Panc1 (cell line): ENCODE measurements around the gene OR52E4. TPM values are rescaled to one million over a fixed set of nuclear protein-coding genes. Genes with fewer than 3 reads are reported as not detected.
A peak's percentile ranks its signal among the peaks of the same experiment; 100 is the strongest.

Experiments
- ATAC-seq: fragments of 200-7000 bp; cut with Tn5 transposase; 2 replicates; pipeline ENCODE4 v1.9.1; 2020; ENCODE audit warnings: mild to moderate bottlenecking, moderate library complexity
- BruUV-seq: library from RNA; stranded (reverse); fragments of 400-500 nt; replicated peaks from 2 replicates; lab custom pipeline; 2021; lab: Mats Ljungman, UMichigan
- CTCF ChIA-PET: fragments of 300-600 bp; sonication (Branson Sonifier 250); formaldehyde crosslinking; loops from one replicate; lab custom pipeline; 2022; ENCODE audit warnings: antibody characterized with exemption; lab: Charles Lee
- POLR2A ChIA-PET: fragments of 300-600 bp; sonication (Branson Sonifier 250); formaldehyde crosslinking; loops from one replicate; lab custom pipeline; 2022; ENCODE audit warnings: antibody characterized with exemption; lab: Charles Lee
- DNase-seq: peaks from one replicate; pipeline ENCODE4 v3.0.0-alpha.2; 2010; ENCODE audit warnings: low read depth, low spot score
- H3K27ac ChIP-seq: 2 replicates; pipeline ENCODE4 v1.5.1; 2011; ENCODE audit warnings: mild to moderate bottlenecking, low read length, inconsistent platforms
- H3K27me3 ChIP-seq: fragments of 200-500 bp; sonication (Bioruptor generic); 2 replicates; pipeline ENCODE4 v1.6.0; 2014; ENCODE audit warnings: low read length, inconsistent platforms; ENCODE audit not compliant: control insufficient read depth, insufficient read depth
- H3K36me3 ChIP-seq: fragments of 200-500 bp; sonication (Bioruptor generic); 2 replicates; pipeline ENCODE4 v1.5.1; 2014; ENCODE audit warnings: inconsistent platforms, mild to moderate bottlenecking, low read length, moderate library complexity; ENCODE audit not compliant: control insufficient read depth, insufficient read depth
- H3K4me1 ChIP-seq: 2 replicates; pipeline ENCODE4 v1.5.1; 2011; ENCODE audit warnings: inconsistent platforms, mild to moderate bottlenecking, low read length, moderate library complexity; ENCODE audit not compliant: control insufficient read depth, insufficient read depth
- H3K4me3 ChIP-seq, 2 experiments: 2 replicates each; pipeline ENCODE4 v1.5.1; 2011 to 2012; ENCODE audit warnings: low read depth in 2 of 2, low read length in 2 of 2, mild to moderate bottlenecking in 2 of 2, inconsistent platforms in 1 of 2, moderate library complexity in 1 of 2
- H3K9me3 ChIP-seq: fragments of 200-500 bp; sonication (Bioruptor generic); 2 replicates; pipeline ENCODE4 v1.5.1; 2014; ENCODE audit warnings: low read depth, mild to moderate bottlenecking, inconsistent platforms, low read length, moderate library complexity; ENCODE audit not compliant: control insufficient read depth, insufficient read depth
- POLR2AphosphoS5 ChIP-seq: IDR thresholded peaks from 2 replicates; pipeline ENCODE4 v1.6.1; 2012; ENCODE audit warnings: mild to moderate bottlenecking, low read depth, low read length, moderate library complexity
- SIN3A ChIP-seq: IDR thresholded peaks from 2 replicates; pipeline ENCODE4 v1.6.1; 2012; ENCODE audit warnings: low read depth, mild to moderate bottlenecking, low read length, moderate library complexity, borderline replicate concordance; ENCODE audit not compliant: insufficient read depth
- TCF7L2 ChIP-seq: IDR thresholded peaks from 2 replicates; pipeline ENCODE4 v1.6.1; 2011; ENCODE audit warnings: mild to moderate bottlenecking, low read depth, low read length, inconsistent platforms
- in situ Hi-C: cut with HindIII; loops from 2 replicates; pipeline ENCODE4 v1.10.0; 2016; ENCODE audit warnings: low sequenced_read_pairs, low pct_unique_long_range_greater_than_20kb
- intact Hi-C: fragments of 100-400 bp; cut with micrococcal nuclease; formaldehyde crosslinking; loops from one replicate; pipeline ENCODE4 v1.10.0; 2022; ENCODE audit not compliant: unreplicated experiment
- total RNA-seq: library from RNA; stranded (reverse); gene quantifications from one replicate; pipeline ENCODE4 v1.2.1, GENCODE V29; 2021; ENCODE audit not compliant: unreplicated experiment
- TF ChIP-seq, protein P1 (sequence below): fragments of 450-650 bp; IDR thresholded peaks from 2 replicates; pipeline ENCODE4 v1.5.1; 2017; ENCODE audit warnings: mild to moderate bottlenecking
- TF ChIP-seq, protein P2 (sequence below), 2 experiments: IDR thresholded peaks; 2 replicates each; pipeline ENCODE4 v1.6.1; 2011 to 2012; ENCODE audit warnings: low read depth in 2 of 2, control low read depth in 1 of 2, low read length in 1 of 2, mild to moderate bottlenecking in 1 of 2, moderate library complexity in 1 of 2; ENCODE audit not compliant: insufficient read depth in 1 of 2

The OR52E4 gene
- total RNA-seq, 1 experiment from 2014 or later: not detected

DNA sequence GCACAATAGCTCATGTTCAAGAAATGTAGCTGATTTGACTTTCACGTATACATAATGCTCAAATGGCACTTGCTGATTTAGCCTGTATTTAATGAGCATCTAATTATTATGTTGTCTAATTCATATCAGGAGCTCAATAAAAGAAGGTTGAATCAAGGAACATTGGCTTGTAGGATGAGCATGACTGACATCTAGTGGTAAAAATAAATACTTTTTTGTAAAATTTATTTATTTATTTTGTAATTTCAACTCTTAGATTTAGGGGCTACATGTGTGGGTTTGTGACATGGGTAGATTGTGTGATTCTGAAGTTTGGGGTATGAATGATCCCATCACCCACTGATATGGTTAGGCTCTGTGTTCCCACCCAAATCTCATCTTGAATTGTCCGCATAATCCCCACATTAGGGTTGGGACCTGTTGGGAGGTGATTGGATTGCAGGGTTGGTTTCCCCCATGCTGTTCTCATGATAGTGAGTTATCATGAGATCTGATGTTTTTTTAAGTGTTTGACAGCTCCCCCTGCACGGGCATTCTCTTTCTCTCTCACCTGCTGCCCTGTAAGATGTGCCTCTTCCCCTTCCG, 10.9 kb downstream of the OR52E4 start:
- intact Hi-C loops (loop anchor here (5.0 kb wide), 1 partner anchor 689 kb away; the partner anchor contains the start of gene OR51V1), in situ Hi-C loops (no loop called here)
- H3K4me1 ChIP-seq: no peaks in the 10 kb centered on the region
- POLR2A ChIA-PET: no interaction called here
- H3K4me3 ChIP-seq: no peak overlapping the region
- CTCF ChIA-PET: interaction anchor here (0.6 to 1.0 kb wide), 5 partner anchors 13 to 291 kb away, joined by 3 to 4 read pairs (median 4); partner anchors contain the start of gene TRIM5
- no TSS peak for BruUV-seq
- H3K27ac ChIP-seq: no peak overlapping the region
- DNase-seq (peak; percentile 13), ATAC-seq (no peak)
- H3K27me3 ChIP-seq: peaks cover 6% of the 10 kb centered on the region
- H3K36me3 ChIP-seq: no peaks in the 10 kb centered on the region
- TF ChIP-seq, protein P1, sequence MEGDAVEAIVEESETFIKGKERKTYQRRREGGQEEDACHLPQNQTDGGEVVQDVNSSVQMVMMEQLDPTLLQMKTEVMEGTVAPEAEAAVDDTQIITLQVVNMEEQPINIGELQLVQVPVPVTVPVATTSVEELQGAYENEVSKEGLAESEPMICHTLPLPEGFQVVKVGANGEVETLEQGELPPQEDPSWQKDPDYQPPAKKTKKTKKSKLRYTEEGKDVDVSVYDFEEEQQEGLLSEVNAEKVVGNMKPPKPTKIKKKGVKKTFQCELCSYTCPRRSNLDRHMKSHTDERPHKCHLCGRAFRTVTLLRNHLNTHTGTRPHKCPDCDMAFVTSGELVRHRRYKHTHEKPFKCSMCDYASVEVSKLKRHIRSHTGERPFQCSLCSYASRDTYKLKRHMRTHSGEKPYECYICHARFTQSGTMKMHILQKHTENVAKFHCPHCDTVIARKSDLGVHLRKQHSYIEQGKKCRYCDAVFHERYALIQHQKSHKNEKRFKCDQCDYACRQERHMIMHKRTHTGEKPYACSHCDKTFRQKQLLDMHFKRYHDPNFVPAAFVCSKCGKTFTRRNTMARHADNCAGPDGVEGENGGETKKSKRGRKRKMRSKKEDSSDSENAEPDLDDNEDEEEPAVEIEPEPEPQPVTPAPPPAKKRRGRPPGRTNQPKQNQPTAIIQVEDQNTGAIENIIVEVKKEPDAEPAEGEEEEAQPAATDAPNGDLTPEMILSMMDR: peak; percentile 79
- TF ChIP-seq POLR2AphosphoS5 (no peak), TCF7L2 (no peak), SIN3A (no peak)
- TF ChIP-seq, protein P2, sequence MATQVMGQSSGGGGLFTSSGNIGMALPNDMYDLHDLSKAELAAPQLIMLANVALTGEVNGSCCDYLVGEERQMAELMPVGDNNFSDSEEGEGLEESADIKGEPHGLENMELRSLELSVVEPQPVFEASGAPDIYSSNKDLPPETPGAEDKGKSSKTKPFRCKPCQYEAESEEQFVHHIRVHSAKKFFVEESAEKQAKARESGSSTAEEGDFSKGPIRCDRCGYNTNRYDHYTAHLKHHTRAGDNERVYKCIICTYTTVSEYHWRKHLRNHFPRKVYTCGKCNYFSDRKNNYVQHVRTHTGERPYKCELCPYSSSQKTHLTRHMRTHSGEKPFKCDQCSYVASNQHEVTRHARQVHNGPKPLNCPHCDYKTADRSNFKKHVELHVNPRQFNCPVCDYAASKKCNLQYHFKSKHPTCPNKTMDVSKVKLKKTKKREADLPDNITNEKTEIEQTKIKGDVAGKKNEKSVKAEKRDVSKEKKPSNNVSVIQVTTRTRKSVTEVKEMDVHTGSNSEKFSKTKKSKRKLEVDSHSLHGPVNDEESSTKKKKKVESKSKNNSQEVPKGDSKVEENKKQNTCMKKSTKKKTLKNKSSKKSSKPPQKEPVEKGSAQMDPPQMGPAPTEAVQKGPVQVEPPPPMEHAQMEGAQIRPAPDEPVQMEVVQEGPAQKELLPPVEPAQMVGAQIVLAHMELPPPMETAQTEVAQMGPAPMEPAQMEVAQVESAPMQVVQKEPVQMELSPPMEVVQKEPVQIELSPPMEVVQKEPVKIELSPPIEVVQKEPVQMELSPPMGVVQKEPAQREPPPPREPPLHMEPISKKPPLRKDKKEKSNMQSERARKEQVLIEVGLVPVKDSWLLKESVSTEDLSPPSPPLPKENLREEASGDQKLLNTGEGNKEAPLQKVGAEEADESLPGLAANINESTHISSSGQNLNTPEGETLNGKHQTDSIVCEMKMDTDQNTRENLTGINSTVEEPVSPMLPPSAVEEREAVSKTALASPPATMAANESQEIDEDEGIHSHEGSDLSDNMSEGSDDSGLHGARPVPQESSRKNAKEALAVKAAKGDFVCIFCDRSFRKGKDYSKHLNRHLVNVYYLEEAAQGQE (IDR thresholded peaks at IDR 0.05; ENCODE audit: insufficient read depth in 1 of 2, low read depth in 2 of 2, low read length in 1 of 2): no peak
- no peaks in the 10 kb centered on the region for H3K9me3 ChIP-seq

DNA sequence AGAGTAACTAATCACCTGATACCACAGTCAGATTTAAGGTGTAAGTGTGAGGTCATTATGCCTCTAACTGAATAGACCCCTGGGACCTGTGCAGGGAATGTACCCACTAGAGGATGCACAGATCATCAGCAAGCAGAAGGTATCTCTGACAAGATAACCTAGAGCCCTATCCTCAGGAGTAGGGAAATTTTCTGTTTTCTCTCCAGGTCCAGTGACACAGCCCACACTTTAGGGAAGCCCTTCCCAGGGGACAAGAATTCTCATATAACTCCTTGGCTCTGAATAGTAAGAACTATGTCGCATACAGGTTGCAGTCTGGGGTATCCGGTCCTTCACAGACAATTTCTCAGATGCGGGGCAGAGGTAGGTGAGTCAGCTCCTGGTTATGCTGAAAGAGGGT, 12.5 kb downstream of the OR52E4 start, which contains the start of gene OR52E5:
Gene OR52E5, plus strand, starts transcription at position 301 of the 400 bp plus-strand sequence. CDS start 7,569 bp downstream, outside the sequence.
- H3K9me3 ChIP-seq: no peaks in the 10 kb centered on the region
- peaks cover 3% of the 10 kb centered on the region for H3K27me3 ChIP-seq
- CTCF ChIA-PET: interaction anchor here (0.6 to 0.7 kb wide), 2 partner anchors 155 to 293 kb away, joined by 3 to 4 read pairs; no protein-coding TSS in a partner anchor
- POLR2A ChIA-PET: no interaction called here
- no peaks in the 10 kb centered on the region for H3K36me3 ChIP-seq
- DNase-seq (no peak), ATAC-seq (no peak)
- intact Hi-C loops (loop anchor here (5.0 kb wide), 1 partner anchor 691 kb away; the partner anchor contains the start of gene OR51V1), in situ Hi-C loops (no loop called here)
- TF ChIP-seq, protein P2 (IDR thresholded peaks at IDR 0.05; ENCODE audit: insufficient read depth in 1 of 2, low read depth in 2 of 2, low read length in 1 of 2): no peak
- no peak for TF ChIP-seq POLR2AphosphoS5
- no peak for TF ChIP-seq TCF7L2
- TF ChIP-seq, protein P1: no peak
- no peak for TF ChIP-seq SIN3A
- no peaks in the 10 kb centered on the region for H3K4me1 ChIP-seq
- no peak within 1 kb of the TSS for H3K4me3 ChIP-seq
- BruUV-seq: no TSS peak
- H3K27ac ChIP-seq: no peak within 1 kb of the TSS
